ENCODE results near the gene CDK18. TPM values are rescaled to one million over a fixed set of nuclear protein-coding genes. Genes with fewer than 3 reads are reported as not detected.

CDK18 gene
- total and polyA plus RNA-seq, 10 of the 15 experiments (the other 5 are each of a cell fraction or from before 2014, with no cell fraction given), result 0.13 to 4.4 (median 0.52) TPM; not detected in 2

GRCh38 chr1:205484985-205485967 is 19.2 kb upstream of the CDK18 start (continued):
- peak; percentile 70; the same call in 1 of the 2 replicates for TF ChIP-seq SMARCA5 (IDR thresholded peaks at IDR 0.05)
- TF ChIP-seq NR2F1 (conservative IDR thresholded peaks at IDR 0.05), result peak; percentile 44
- TF ChIP-seq SMC3 (IDR thresholded peaks at IDR 0.05; ENCODE audit: borderline replicate concordance, low read length), result peak; percentile 95
- peak; percentile 98 for TF ChIP-seq RAD21 (IDR thresholded peaks at IDR 0.05; ENCODE audit: insufficient read depth, low read depth, low read length)
- TF ChIP-seq BHLHE40 (IDR thresholded peaks at IDR 0.05; ENCODE audit: borderline replicate concordance in 1 of 2, low read depth in 2 of 2, low read length in 1 of 2), result 0 out of 4 replicates have a peak, but pooled peaks have one; percentile 13 to 30
- TF ChIP-seq IKZF1 (conservative IDR thresholded peaks at IDR 0.05), result peak; percentile 49
- TF ChIP-seq GATAD2B (conservative IDR thresholded peaks at IDR 0.05; ENCODE audit: low read depth), result 0 out of 2 replicates have a peak, but pooled peaks have one; percentile 60
- no peak for TF ChIP-seq ELK1 (IDR thresholded peaks at IDR 0.05; ENCODE audit: low read depth, low read length)
- TF ChIP-seq YY1 (IDR thresholded peaks at IDR 0.05; ENCODE audit: low read depth, low read length), result peak; percentile 73; the same call in 1 of the 2 replicates
- TF ChIP-seq TCF12 (IDR thresholded peaks at IDR 0.05; ENCODE audit: low read depth, low read length), result 0 out of 2 replicates have a peak, but pooled peaks have one; percentile 13
- 0 out of 2 replicates have a peak, but pooled peaks have one; percentile 43 for TF ChIP-seq DPF2 (IDR thresholded peaks at IDR 0.05)
- TF ChIP-seq CTCF (IDR thresholded peaks at IDR 0.05 in 2 of 3, conservative IDR thresholded peaks at IDR 0.05 in 1 of 3; ENCODE audit: control insufficient read depth in 2 of 3, extremely low read depth in 1 of 3, insufficient read depth in 1 of 3, low read depth in 3 of 3, low read length in 3 of 3), result peak; percentile 94 to 97 (median 96); a peak in 5 of 6 replicates
- TF ChIP-seq STAT1 (conservative IDR thresholded peaks at IDR 0.05), result 0 out of 2 replicates have a peak, but pooled peaks have one; percentile 49
- no peak for TF ChIP-seq ATF3 (IDR thresholded peaks at IDR 0.05; ENCODE audit: borderline replicate concordance, extremely low read depth, low read depth, low read length)
- peak; percentile 57; the same call in 1 of the 2 replicates for TF ChIP-seq LARP7 (IDR thresholded peaks at IDR 0.05)
- TF ChIP-seq RB1 (IDR thresholded peaks at IDR 0.05; ENCODE audit: borderline replicate concordance), result peak; percentile 44; the same call in 1 of the 2 replicates
- no peak for TF ChIP-seq USF1 (IDR thresholded peaks at IDR 0.05; ENCODE audit: borderline replicate concordance, extremely low read length, insufficient read depth, low read depth, low read length)
- peak; percentile 49 for TF ChIP-seq RELA (IDR thresholded peaks at IDR 0.05; ENCODE audit: borderline replicate concordance, partially characterized antibody)
- 0 out of 2 replicates have a peak, but pooled peaks have one; percentile 21 for TF ChIP-seq NBN (IDR thresholded peaks at IDR 0.05)

Measured in GM12878 (cell line).